K562 (cell line): ENCODE measurements around the gene KIF23. TPM values are rescaled to one million over a fixed set of nuclear protein-coding genes. Genes with fewer than 3 reads are reported as not detected.

Experiments
- CCAR2 ChIP-seq: fragments of 200-400 bp; formaldehyde crosslinking; IDR thresholded peaks from 2 replicates; pipeline ENCODE4 v1.6.1; 2017; ENCODE audit warnings: mild to moderate bottlenecking, low read depth, low read length
- CSDE1 ChIP-seq, 2 experiments: fragments of 450-650 bp; IDR thresholded peaks; 2 replicates each; pipeline ENCODE4 v1.6.1; 2016; ENCODE audit warnings: mild to moderate bottlenecking in 1 of 2
- ERF ChIP-seq: fragments of 450-650 bp; formaldehyde crosslinking; IDR thresholded peaks from 2 replicates; pipeline ENCODE4 v1.4.0; 2020; ENCODE audit warnings: mild to moderate bottlenecking, mixed read lengths
- HDAC1 ChIP-seq, 2 experiments: fragments of 450-650 bp; IDR thresholded peaks; 2 replicates each; pipeline ENCODE4 v1.6.1; 2016 to 2017; ENCODE audit warnings: inconsistent platforms in 1 of 2, mild to moderate bottlenecking in 1 of 2, moderate library complexity in 1 of 2
- HDGF ChIP-seq: fragments of 450-650 bp; IDR thresholded peaks from 2 replicates; pipeline ENCODE4 v1.6.1; 2016
- MAFG ChIP-seq: fragments of 450-650 bp; conservative IDR thresholded peaks from 2 replicates; pipeline ENCODE4 v1.6.1; 2016; ENCODE audit warnings: missing genetic modification characterization, missing compliant biosample characterization
- MEIS2 ChIP-seq: fragments of 450-650 bp; IDR thresholded peaks from 2 replicates; pipeline ENCODE4 v1.6.1; 2014; ENCODE audit warnings: mild to moderate bottlenecking; ENCODE audit not compliant: partially characterized antibody
- NBN ChIP-seq: fragments of 450-650 bp; IDR thresholded peaks from 2 replicates; pipeline ENCODE4 v1.6.1; 2016; ENCODE audit warnings: low read depth, mild to moderate bottlenecking
- NONO ChIP-seq, 2 experiments: fragments of 200-400 bp in 1 of 2; fragments of 450-650 bp in 1 of 2; formaldehyde crosslinking in 1 of 2; IDR thresholded peaks; 2 replicates each; pipeline ENCODE4 v1.6.1; 2017; ENCODE audit warnings: low read depth in 2 of 2, mild to moderate bottlenecking in 2 of 2, moderate library complexity in 2 of 2, low read length in 1 of 2
- NR2F6 ChIP-seq: fragments of 450-650 bp; formaldehyde crosslinking; IDR thresholded peaks from 2 replicates; pipeline ENCODE4 v1.4.0; 2020; ENCODE audit warnings: mild to moderate bottlenecking
- POLR2A ChIP-seq: fragments of 450-650 bp; conservative IDR thresholded peaks from 2 replicates; pipeline ENCODE4 v1.6.1; 2016
- RAD21 ChIP-seq, 2 experiments: fragments of 250-450 bp in 1 of 2; fragments of 450-650 bp in 1 of 2; sonication (Bioruptor Pico) in 1 of 2; formaldehyde crosslinking in 1 of 2; IDR thresholded peaks in 1 of 2; conservative IDR thresholded peaks in 1 of 2; 2 replicates each; pipeline versions ENCODE4 v1.4.0 to v1.8.0; 2020 to 2022; ENCODE audit warnings: mild to moderate bottlenecking in 2 of 2, moderate library complexity in 1 of 2
- RBM14 ChIP-seq: fragments of 200-400 bp; formaldehyde crosslinking; IDR thresholded peaks from 2 replicates; pipeline ENCODE4 v1.6.1; 2018; ENCODE audit warnings: low read depth, mild to moderate bottlenecking, low read length, moderate library complexity, borderline replicate concordance; ENCODE audit not compliant: insufficient read depth
- SRSF3 ChIP-seq: fragments of 200-400 bp; formaldehyde crosslinking; IDR thresholded peaks from 2 replicates; pipeline ENCODE4 v1.6.1; 2016; ENCODE audit warnings: mild to moderate bottlenecking, low read length, moderate library complexity; ENCODE audit not compliant: insufficient read depth
- TEAD4 ChIP-seq, 2 experiments: sonication (generic) in 1 of 2; formaldehyde crosslinking in 1 of 2; IDR thresholded peaks; 2 replicates each; pipeline versions ENCODE4 v1.6.1 to v1.8.0; 2012 to 2022; ENCODE audit warnings: borderline replicate concordance in 1 of 2, inconsistent platforms in 1 of 2, low read length in 1 of 2, mild to moderate bottlenecking in 1 of 2, missing genetic modification reagents in 1 of 2
- ZC3H11A ChIP-seq: IDR thresholded peaks from 2 replicates; pipeline ENCODE4 v1.6.1; 2012; ENCODE audit warnings: low read depth, low read length, improper control_type of control experiment
- ZFX ChIP-seq: sonication (generic); formaldehyde crosslinking; IDR thresholded peaks from 2 replicates; pipeline ENCODE4 v1.8.0; 2022; ENCODE audit warnings: mild to moderate bottlenecking, missing genetic modification reagents, moderate library complexity
- ZNF124 ChIP-seq: sonication (generic); formaldehyde crosslinking; IDR thresholded peaks from 2 replicates; pipeline ENCODE4 v1.8.1; 2022; ENCODE audit warnings: missing genetic modification reagents
- ZNF133 ChIP-seq: fragments of 250-450 bp; sonication (Bioruptor Pico); IDR thresholded peaks from 2 replicates; pipeline ENCODE4 v1.4.0; 2020; ENCODE audit warnings: mild to moderate bottlenecking
- ZNF175 ChIP-seq: fragments of 200-800 bp; sonication (Bioruptor generic); IDR thresholded peaks from 2 replicates; pipeline ENCODE4 v1.6.1; 2016; ENCODE audit warnings: low read depth, mild to moderate bottlenecking, missing genetic modification characterization, missing compliant biosample characterization
- ZNF696 ChIP-seq: fragments of 250-450 bp; sonication (Bioruptor Pico); conservative IDR thresholded peaks from 2 replicates; pipeline ENCODE4 v1.4.0; 2020; ENCODE audit warnings: mild to moderate bottlenecking, moderate library complexity
- ZSCAN29 ChIP-seq: fragments of 450-650 bp; IDR thresholded peaks from 2 replicates; pipeline ENCODE4 v1.6.1; 2017
- polyA plus RNA-seq, 8 experiments: library from polyadenylated mRNA; depleted of rRNA in 4 of 8; stranded (reverse) in 5 of 8; unstranded in 3 of 8; fragments of >200 nt; fragmentation: Nextera tagmentation in 2 of 8; fragmentation: Illumina TruSeq in 1 of 8; extraction: Ambion mirVana in 2 of 8; extraction: Trizol in 1 of 8; gene quantifications; 2 replicates each; pipeline versions ENCODE4 v1.2.1 to v1.2.3, GENCODE V29; 2011 to 2014; ENCODE audit warnings: inconsistent platforms in 1 of 8, missing spikeins in 1 of 8
- total RNA-seq, 7 experiments: library from RNA; depleted of rRNA in 6 of 7; stranded (reverse); fragments of >200 nt in 6 of 7; fragmentation: Illumina TruSeq in 2 of 7; extraction: Trizol in 2 of 7; gene quantifications; 2 replicates each; pipeline versions ENCODE4 v1.2.1 to v1.2.3, GENCODE V29; 2011 to 2021; ENCODE audit warnings: low replicate concordance in 1 of 7
- TF ChIP-seq, protein P1 (sequence below): fragments of 250-450 bp; sonication (Bioruptor Pico); IDR thresholded peaks from 2 replicates; pipeline ENCODE4 v1.5.0; 2020; ENCODE audit warnings: mild to moderate bottlenecking, borderline replicate concordance
- TF ChIP-seq, protein P2 (sequence below): fragments of 250-450 bp; sonication (Bioruptor Pico); IDR thresholded peaks from 2 replicates; pipeline ENCODE4 v1.6.1; 2021; ENCODE audit warnings: mild to moderate bottlenecking

Gene KIF23
- total and polyA plus RNA-seq, 9 of the 15 experiments (the other 6 are each of a cell fraction or from before 2014, with no cell fraction given), result 29.4 to 58.2 (median 41.9) TPM

DNA sequence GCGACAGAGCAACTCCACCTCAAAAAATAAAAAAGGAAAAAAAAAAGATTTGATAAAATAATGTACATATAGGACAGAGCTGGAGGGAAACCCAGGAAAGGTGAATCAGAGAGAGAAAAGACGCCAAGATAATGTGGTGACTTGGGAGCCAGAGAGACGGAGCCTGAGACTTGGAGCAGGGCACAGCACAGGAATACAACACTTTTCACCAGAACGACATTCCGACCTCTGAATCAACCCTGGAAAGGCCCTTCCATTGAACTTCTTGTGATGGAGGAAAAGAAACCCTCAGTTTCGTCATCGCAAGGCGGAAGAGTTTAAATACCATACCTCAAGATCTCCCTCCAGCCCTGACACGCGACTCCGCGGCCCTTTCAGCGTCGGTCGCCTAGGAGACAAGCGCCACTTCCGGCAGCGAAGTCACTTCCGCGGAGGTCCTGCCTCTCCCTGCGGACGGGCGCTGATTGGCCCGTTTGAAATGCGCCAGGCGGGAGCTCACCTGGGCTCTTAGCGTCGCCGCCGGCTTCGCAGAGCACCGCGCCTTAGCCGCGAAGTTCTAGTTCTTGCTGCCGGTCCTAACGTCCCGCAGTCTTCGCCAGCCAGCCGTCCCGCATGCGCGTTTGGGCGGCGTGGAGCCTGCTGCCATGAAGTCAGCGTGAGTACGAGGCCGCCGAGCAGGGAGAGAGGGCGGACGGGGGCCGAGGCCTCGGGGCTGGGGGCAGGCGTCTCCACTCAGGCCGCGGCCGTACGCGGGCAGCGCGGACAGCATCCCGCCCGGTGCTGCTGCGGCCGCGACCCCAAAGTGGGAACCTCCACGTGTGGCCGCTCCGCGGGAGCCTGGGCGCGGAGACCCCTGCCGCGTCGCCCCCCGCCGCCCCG is at the start of gene KIF23 (continued):
- peak; percentile 28 for TF ChIP-seq MEIS2
- no peak for TF ChIP-seq RBM14
- no peak for TF ChIP-seq ZNF133 (CRISPR knock-in tag)
- TF ChIP-seq SRSF3, result peak; percentile 82; the same call in 1 of the 2 replicates
- TF ChIP-seq, protein P1, sequence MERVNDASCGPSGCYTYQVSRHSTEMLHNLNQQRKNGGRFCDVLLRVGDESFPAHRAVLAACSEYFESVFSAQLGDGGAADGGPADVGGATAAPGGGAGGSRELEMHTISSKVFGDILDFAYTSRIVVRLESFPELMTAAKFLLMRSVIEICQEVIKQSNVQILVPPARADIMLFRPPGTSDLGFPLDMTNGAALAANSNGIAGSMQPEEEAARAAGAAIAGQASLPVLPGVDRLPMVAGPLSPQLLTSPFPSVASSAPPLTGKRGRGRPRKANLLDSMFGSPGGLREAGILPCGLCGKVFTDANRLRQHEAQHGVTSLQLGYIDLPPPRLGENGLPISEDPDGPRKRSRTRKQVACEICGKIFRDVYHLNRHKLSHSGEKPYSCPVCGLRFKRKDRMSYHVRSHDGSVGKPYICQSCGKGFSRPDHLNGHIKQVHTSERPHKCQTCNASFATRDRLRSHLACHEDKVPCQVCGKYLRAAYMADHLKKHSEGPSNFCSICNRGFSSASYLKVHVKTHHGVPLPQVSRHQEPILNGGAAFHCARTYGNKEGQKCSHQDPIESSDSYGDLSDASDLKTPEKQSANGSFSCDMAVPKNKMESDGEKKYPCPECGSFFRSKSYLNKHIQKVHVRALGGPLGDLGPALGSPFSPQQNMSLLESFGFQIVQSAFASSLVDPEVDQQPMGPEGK (CRISPR knock-in tag), result no peak
- peak; percentile 89 for TF ChIP-seq POLR2A
- no peak for TF ChIP-seq ZC3H11A
- peak in 1 of 2 experiments; percentile 18; a peak in 1 of 4 replicates for TF ChIP-seq NONO (IDR thresholded peaks at IDR 0.05; ENCODE audit: low read depth in 2 of 2, low read length in 1 of 2)
- no peak for TF ChIP-seq CCAR2
- TF ChIP-seq ZSCAN29, result no peak
- TF ChIP-seq, protein P2, sequence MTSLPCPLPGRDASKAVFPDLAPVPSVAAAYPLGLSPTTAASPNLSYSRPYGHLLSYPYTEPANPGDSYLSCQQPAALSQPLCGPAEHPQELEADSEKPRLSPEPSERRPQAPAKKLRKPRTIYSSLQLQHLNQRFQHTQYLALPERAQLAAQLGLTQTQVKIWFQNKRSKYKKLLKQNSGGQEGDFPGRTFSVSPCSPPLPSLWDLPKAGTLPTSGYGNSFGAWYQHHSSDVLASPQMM (CRISPR knock-in tag), result no peak
- TF ChIP-seq HDAC1 (IDR thresholded peaks at IDR 0.05), result peak in 1 of 2 experiments; percentile 98; a peak in 2 of 4 replicates
- TF ChIP-seq TEAD4 (IDR thresholded peaks at IDR 0.05; ENCODE audit: low read length), result no peak
- TF ChIP-seq TEAD4 (CRISPR knock-in tag; IDR thresholded peaks at IDR 0.05; ENCODE audit: borderline replicate concordance), result no peak
- TF ChIP-seq HDGF, result no peak
- peak in 1 of 2 experiments; percentile 72; a peak in 1 of 4 replicates for TF ChIP-seq CSDE1 (IDR thresholded peaks at IDR 0.05)
- TF ChIP-seq NBN, result no peak
- TF ChIP-seq RAD21 (CRISPR knock-in tag; conservative IDR thresholded peaks at IDR 0.05 in 1 of 2, IDR thresholded peaks at IDR 0.05 in 1 of 2), result no peak
- no peak for TF ChIP-seq ERF (CRISPR knock-in tag)
- no peak for TF ChIP-seq ZNF696 (CRISPR knock-in tag)
- no peak for TF ChIP-seq MAFG (tag)
- TF ChIP-seq ZNF175 (CRISPR knock-in tag), result no peak
- no peak for TF ChIP-seq ZNF124 (CRISPR knock-in tag)
- peak; percentile 83 for TF ChIP-seq ZFX (CRISPR knock-in tag)
- no peak for TF ChIP-seq NR2F6 (CRISPR knock-in tag)
